H1 (cell line): ENCODE data around the gene SNX27. TPM values are rescaled to one million over a fixed set of nuclear protein-coding genes. Genes with fewer than 3 reads are reported as not detected.

Source experiments
- CREB1 ChIP-seq: IDR thresholded peaks from 2 replicates; pipeline ENCODE4 v1.6.1; 2012; ENCODE audit warnings: inconsistent platforms
- GTF2F1 ChIP-seq: IDR thresholded peaks from 2 replicates; pipeline ENCODE4 v1.6.1; 2012; ENCODE audit warnings: low read depth, low read length, improper control_type of control experiment, borderline replicate concordance
- NRF1 ChIP-seq: IDR thresholded peaks from 2 replicates; pipeline ENCODE4 v1.6.1; 2011; ENCODE audit warnings: mild to moderate bottlenecking, low read depth, low read length, improper control_type of control experiment
- POLR2AphosphoS5 ChIP-seq: IDR thresholded peaks from 2 replicates; pipeline ENCODE4 v1.6.1; 2011; ENCODE audit warnings: low read depth, low read length
- SIN3A ChIP-seq, 2 experiments: IDR thresholded peaks in 1 of 2; conservative IDR thresholded peaks in 1 of 2; 2 replicates each; pipeline ENCODE4 v1.6.1; 2011 to 2012; ENCODE audit warnings: low read length in 2 of 2, improper control_type of control experiment in 1 of 2, low read depth in 1 of 2, mild to moderate bottlenecking in 1 of 2
- SP1 ChIP-seq: IDR thresholded peaks from 2 replicates; pipeline ENCODE4 v1.6.1; 2011; ENCODE audit warnings: low read depth, low read length
- SUZ12 ChIP-seq: fragments of 200-600 bp; sonication (generic); IDR thresholded peaks from 2 replicates; pipeline ENCODE4 v1.6.1; 2012; ENCODE audit warnings: mild to moderate bottlenecking, inconsistent platforms, low read length, moderate library complexity, mixed read lengths
- TAF7 ChIP-seq: optimal IDR thresholded peaks from 2 replicates; pipeline ENCODE3; 2011; ENCODE audit warnings: low read depth, mild to moderate bottlenecking, inconsistent platforms, low read length, moderate library complexity, borderline replicate concordance
- polyA plus RNA-seq, 7 experiments: library from polyadenylated mRNA; depleted of rRNA in 3 of 7; stranded (reverse) in 5 of 7; unstranded in 2 of 7; fragments of >200 nt in 5 of 7; fragments of 200-250 nt in 2 of 7; gene quantifications; 1 replicate in 5 of 7; 2 replicates in 1 of 7; 4 replicates in 1 of 7; pipeline versions ENCODE4 v1.2.1 to v1.2.3, GENCODE V29; 2011 to 2013; ENCODE audit warnings: missing spikeins in 2 of 7, mixed read lengths in 2 of 7
- total RNA-seq: library from RNA; stranded (reverse); fragmentation: NEBNext Ultra II Directional; extraction: Animal tissue kit (Norgen Biotek cat#: 25700); gene quantifications from 2 replicates; pipeline ENCODE4 v1.2.1, GENCODE V29; 2021

SNX27 gene
- total and polyA plus RNA-seq, 2 of the 8 experiments (the other 6 are each of a cell fraction or from before 2014, with no cell fraction given): 23.4 to 65.4 TPM

GRCh38 chr1:151711044-151711800, 99.4 kb downstream of the SNX27 start (continued):
- TF ChIP-seq GTF2F1 (no peak), NRF1 (no peak), SUZ12 (no peak), SP1 (no peak), SIN3A (conservative IDR thresholded peaks at IDR 0.05 in 1 of 2, IDR thresholded peaks at IDR 0.05 in 1 of 2; ENCODE audit: low read depth in 1 of 2, low read length in 2 of 2) (no peak), CREB1 (no peak), TAF7 (no peak), POLR2AphosphoS5 (no peak)
